Adrenal gland (tissue), 12 donors: ENCODE data around the gene STAM. TPM values are rescaled to one million over a fixed set of nuclear protein-coding genes. Genes with fewer than 3 reads are reported as not detected.

Experiments used
- DNase-seq, 7 donors: peaks; one replicate each; pipeline ENCODE4 v3.0.0-alpha.2; 2019 to 2020
- H3K27ac ChIP-seq, 5 donors: fragments of 200-600 bp; sonication (generic) in 4 of 5; 1 replicate in 3 of 5; 2 replicates in 2 of 5; pipeline versions ENCODE4 v1.5.1 to v1.8.0; 2016 to 2020; ENCODE audit warnings: mild to moderate bottlenecking in 1 of 5
- H3K27me3 ChIP-seq: fragments of 200-600 bp; 2 replicates; pipeline ENCODE4 v1.8.0; 2021
- H3K36me3 ChIP-seq, 2 donors: fragments of 200-600 bp; replicated peaks in 1 of 2; 1 replicate in 1 of 2; 2 replicates in 1 of 2; pipeline versions ENCODE4 v1.5.1 to v1.8.0; 2018 to 2022
- H3K4me1 ChIP-seq, 2 donors: fragments of 200-600 bp; replicated peaks in 1 of 2; 1 replicate in 1 of 2; 2 replicates in 1 of 2; pipeline versions ENCODE4 v1.5.1 to v1.8.0; 2018 to 2021
- H3K4me3 ChIP-seq, 4 donors: fragments of 200-600 bp; sonication (generic) in 3 of 4; one replicate each; pipeline ENCODE4 v1.5.1; 2016 to 2018
- H3K9me3 ChIP-seq, 3 donors: fragments of 200-600 bp; sonication (generic) in 1 of 3; replicated peaks in 1 of 3; 1 replicate in 2 of 3; 2 replicates in 1 of 3; pipeline versions ENCODE4 v1.5.1 to v1.8.0; 2016 to 2021
- POLR2A ChIP-seq, 2 donors: fragments of 450-650 bp; IDR thresholded peaks; one replicate each; pipeline ENCODE4 v1.6.1; 2017; ENCODE audit warnings: antibody characterized with exemption in 2 of 2, mild to moderate bottlenecking in 2 of 2, moderate library complexity in 1 of 2
- WGBS, 4 donors: extraction: QIAGEN DNeasy Blood & Tissue Kit in 2 of 4; methylation state at CpG; one replicate each; pipeline versions ENCODE4 v1.1.5 to v1.1.7; 2013 to 2017; 5-methylcytosine and 5-hydroxymethylcytosine counted together
- intact Hi-C, 2 donors: fragments of 100-400 bp; cut with DNase I; formaldehyde crosslinking; loops; one replicate each; pipeline versions ENCODE4 v1.14.1 to v1.15.0; 2022 to 2023
- polyA plus RNA-seq, 3 donors: library from polyadenylated mRNA; stranded (reverse); fragments of 200-250 nt in 2 of 3; fragments of 350-450 nt in 1 of 3; fragmentation: Illumina TruSeq in 1 of 3; extraction: RNeasy Lipid Tissue Mini Kit (QIAGEN cat#74804) in 1 of 3; gene quantifications; one replicate each; pipeline ENCODE4 v1.2.3, GENCODE V29; 2013 to 2014
- small RNA-seq, 2 donors: library from RNA; depleted of rRNA; stranded (forward); fragments of <200 nt; gene quantifications; one replicate each; pipeline ENCODE3, GENCODE V24; 2016
- total RNA-seq, 9 donors: library from RNA; depleted of rRNA in 4 of 9; stranded (reverse); fragments of >200 nt in 4 of 9; fragments of 120-200 nt in 1 of 9; fragmentation: NEBNext Ultra II Directional in 1 of 9; extraction: Animal tissue kit (Norgen Biotek cat#: 25700) in 1 of 9; gene quantifications; one replicate each; pipeline versions ENCODE4 v1.1.0 to v1.2.4, GENCODE V29; 2013 to 2023
- TF ChIP-seq, protein P1 (sequence below), 6 experiments: fragments of 450-650 bp in 4 of 6; fragments of 200-600 bp in 2 of 6; sonication (generic) in 1 of 6; IDR thresholded peaks; 1 replicate in 5 of 6; 2 replicates in 1 of 6; pipeline versions ENCODE4 v1.5.1 to v1.8.0; 2016 to 2021; ENCODE audit warnings: antibody characterized with exemption in 6 of 6, mild to moderate bottlenecking in 2 of 6, moderate library complexity in 1 of 6
- donor health status: healthy with polysubstance abuse.
- donor health status: Bipolar disorder and iron deficiency.
- donor health status: DM: yes; HTN: yes; CAD: no.
- donor health status: DM: no; HTN: no; CAD: no.
- donor health status: DM: no; HTN: no; CAD: no.
- donor health status: DM: yes; HTN: yes; CAD: no.

Gene STAM
- total and polyA plus RNA-seq, 12 donors: 10.3 to 58.4 (median 27.0) TPM

DNA sequence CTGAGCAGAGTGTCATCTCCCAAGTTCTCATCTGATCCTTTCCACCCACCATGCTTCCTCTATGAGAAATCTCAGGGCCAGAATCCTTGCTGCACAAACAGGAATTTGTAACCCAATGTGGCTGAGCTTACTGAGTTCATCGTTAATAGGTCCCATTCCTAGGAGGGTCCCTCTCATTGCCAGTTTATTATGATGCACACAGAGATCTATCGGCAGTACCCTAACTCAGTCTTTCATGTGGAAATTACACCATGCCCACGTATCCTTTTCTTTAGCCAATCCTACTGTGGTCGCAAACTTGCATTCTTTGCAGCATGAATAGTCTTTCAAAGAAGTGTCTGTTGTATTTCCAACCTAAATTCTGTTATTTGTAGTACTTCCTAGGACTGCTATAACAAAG lies 120.2 kb downstream of the STAM start:
- no peak for DNase-seq
- Histone ChIP-seq H3K4me3 (no peak overlapping the region), H3K36me3 (no peaks in the 10 kb centered on the region), H3K9me3 (no peaks in the 10 kb centered on the region), H3K4me1 (no peaks in the 10 kb centered on the region), H3K27ac (no peak overlapping the region), H3K27me3 (no peaks in the 10 kb centered on the region)
- WGBS, 4 donors: 62 to 71% (median 67%) methylated on average over 4 of the region's 4 CpGs
- intact Hi-C loops: no loop called here
- TF ChIP-seq, protein P1, sequence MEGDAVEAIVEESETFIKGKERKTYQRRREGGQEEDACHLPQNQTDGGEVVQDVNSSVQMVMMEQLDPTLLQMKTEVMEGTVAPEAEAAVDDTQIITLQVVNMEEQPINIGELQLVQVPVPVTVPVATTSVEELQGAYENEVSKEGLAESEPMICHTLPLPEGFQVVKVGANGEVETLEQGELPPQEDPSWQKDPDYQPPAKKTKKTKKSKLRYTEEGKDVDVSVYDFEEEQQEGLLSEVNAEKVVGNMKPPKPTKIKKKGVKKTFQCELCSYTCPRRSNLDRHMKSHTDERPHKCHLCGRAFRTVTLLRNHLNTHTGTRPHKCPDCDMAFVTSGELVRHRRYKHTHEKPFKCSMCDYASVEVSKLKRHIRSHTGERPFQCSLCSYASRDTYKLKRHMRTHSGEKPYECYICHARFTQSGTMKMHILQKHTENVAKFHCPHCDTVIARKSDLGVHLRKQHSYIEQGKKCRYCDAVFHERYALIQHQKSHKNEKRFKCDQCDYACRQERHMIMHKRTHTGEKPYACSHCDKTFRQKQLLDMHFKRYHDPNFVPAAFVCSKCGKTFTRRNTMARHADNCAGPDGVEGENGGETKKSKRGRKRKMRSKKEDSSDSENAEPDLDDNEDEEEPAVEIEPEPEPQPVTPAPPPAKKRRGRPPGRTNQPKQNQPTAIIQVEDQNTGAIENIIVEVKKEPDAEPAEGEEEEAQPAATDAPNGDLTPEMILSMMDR (IDR thresholded peaks at IDR 0.05): no peak
- no peak for TF ChIP-seq POLR2A (IDR thresholded peaks at IDR 0.05)

DNA sequence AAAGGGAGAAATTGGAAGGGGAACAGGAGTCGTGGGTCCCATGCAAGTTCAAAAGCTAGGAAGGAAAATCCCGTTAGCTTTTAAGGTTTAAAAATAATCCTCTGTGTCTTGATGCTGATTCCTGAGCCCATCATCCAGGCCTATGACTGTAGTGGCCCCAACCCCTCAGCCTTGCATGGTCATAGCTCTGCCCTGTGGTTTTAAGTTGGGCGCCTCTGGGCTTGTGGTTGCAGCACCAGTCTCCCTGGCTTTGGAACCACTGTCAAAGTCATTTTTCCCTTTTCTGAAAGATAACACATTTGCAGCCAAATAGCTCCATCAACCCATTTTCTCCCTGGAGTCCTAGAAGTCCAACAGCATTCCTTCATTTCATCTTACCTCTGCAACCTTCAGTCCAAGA lies 121.7 kb downstream of the STAM start:
- Histone ChIP-seq H3K27me3 (no peaks in the 10 kb centered on the region), H3K4me1 (no peaks in the 10 kb centered on the region), H3K9me3 (no peaks in the 10 kb centered on the region), H3K36me3 (no peaks in the 10 kb centered on the region), H3K27ac (no peak overlapping the region), H3K4me3 (no peak overlapping the region)
- intact Hi-C loops: no loop called here
- DNase-seq: no peak
- WGBS, 4 donors: 51 to 74% (median 64%) methylated on average over 3 of the region's 3 CpGs
- TF ChIP-seq POLR2A (IDR thresholded peaks at IDR 0.05): no peak
- TF ChIP-seq, protein P1 (IDR thresholded peaks at IDR 0.05): no peak

Small RNAs within 50 kb of the gene (small RNA-seq; reads per million reads assigned to genes)
- gene AC069542.2: 0 reads per million in 2 donors

Other genes with a start within 250 kb of the STAM start
- gene ST8SIA6, start 189.6 kb upstream of the STAM start, total RNA-seq: 1 to 10 TPM in 3 of 9 donors, under 1 TPM in 6; 0.19 to 3.4 (median 0.84) TPM
- under 1 TPM in 2 of 3 donors, not detected in 1; 0.13 to 0.26 TPM for gene ST8SIA6, start 189.6 kb upstream of the STAM start, polyA plus RNA-seq
- 10 to 100 TPM in 8 of 9 donors, 1 to 10 TPM in 1; 1.4 to 23.1 (median 17.0) TPM for gene HACD1, start 26.8 kb upstream of the STAM start, total RNA-seq
- 10 to 100 TPM; 20.1 to 21.9 (median 21.6) TPM for gene HACD1, start 26.8 kb upstream of the STAM start, polyA plus RNA-seq
- gene TMEM236, start 108.0 kb downstream of the STAM start, total RNA-seq: 1 to 10 TPM in 7 of 9 donors, under 1 TPM in 2; 0.24 to 2.8 (median 2.1) TPM
- gene TMEM236, start 108.0 kb downstream of the STAM start, polyA plus RNA-seq: under 1 TPM; 0.24 to 0.86 (median 0.72) TPM
- gene MRC1, start 165.2 kb downstream of the STAM start, total RNA-seq: 100 to 1,000 TPM in 6 of 9 donors, 10 to 100 TPM in 3; 10.3 to 153 (median 117) TPM
- gene MRC1, start 165.2 kb downstream of the STAM start, polyA plus RNA-seq: 10 to 100 TPM in 2 of 3 donors, 1 to 10 TPM in 1; 9.9 to 25.7 (median 14.8) TPM